Fibroblast of lung (primary cell): ENCODE data around the gene AK4. TPM values are rescaled to one million over a fixed set of nuclear protein-coding genes. Genes with fewer than 3 reads are reported as not detected.

Experiments
- DNase-seq, 2 donors: peaks; one replicate each; pipeline versions ENCODE4 v3.0.0 to v3.0.0-alpha.2; 2010; ENCODE audit warnings: low read depth in 2 of 2
- H2AFZ ChIP-seq: 2 replicates; pipeline ENCODE4 v1.5.1; 2012; ENCODE audit warnings: low read length, control low read depth, inconsistent platforms
- H3K27ac ChIP-seq: 2 replicates; pipeline ENCODE4 v1.5.1; 2011; ENCODE audit warnings: low read length, control low read depth; ENCODE audit not compliant: insufficient read depth
- H3K27me3 ChIP-seq: 2 replicates; pipeline ENCODE4 v1.5.1; 2011; ENCODE audit warnings: mild to moderate bottlenecking, low read length; ENCODE audit not compliant: control insufficient read depth, insufficient read depth
- H3K36me3 ChIP-seq: 2 replicates; pipeline ENCODE4 v1.5.1; 2011; ENCODE audit warnings: low read length; ENCODE audit not compliant: control insufficient read depth, insufficient read depth
- H3K4me1 ChIP-seq: 2 replicates; pipeline ENCODE4 v1.5.1; 2011; ENCODE audit warnings: low read length; ENCODE audit not compliant: control insufficient read depth, insufficient read depth; ENCODE audit errors: extremely low read depth
- H3K4me2 ChIP-seq: 2 replicates; pipeline ENCODE4 v1.5.1; 2011; ENCODE audit warnings: low read length, control low read depth; ENCODE audit not compliant: insufficient read depth; ENCODE audit errors: extremely low read depth
- H3K4me3 ChIP-seq, 4 experiments: fragments of 200-600 bp in 1 of 4; sonication (generic) in 1 of 4; replicated peaks in 1 of 4; 2 replicates each; pipeline ENCODE4 v1.5.1; 2011 to 2016; ENCODE audit warnings: low read length in 4 of 4, low read depth in 3 of 4, mild to moderate bottlenecking in 3 of 4, control low read depth in 2 of 4, inconsistent platforms in 1 of 4, mixed read lengths in 1 of 4; ENCODE audit not compliant: insufficient read depth in 1 of 4; ENCODE audit errors: control extremely low read depth in 1 of 4
- H3K79me2 ChIP-seq: 2 replicates; pipeline ENCODE4 v1.5.1; 2012; ENCODE audit warnings: mild to moderate bottlenecking, low read length, inconsistent platforms; ENCODE audit not compliant: control insufficient read depth, insufficient read depth
- H3K9ac ChIP-seq: 2 replicates; pipeline ENCODE4 v1.5.1; 2011; ENCODE audit warnings: mild to moderate bottlenecking, low read length, control low read depth; ENCODE audit not compliant: insufficient read depth
- H3K9me3 ChIP-seq: 2 replicates; pipeline ENCODE4 v1.5.1; 2012; ENCODE audit warnings: low read depth, low read length; ENCODE audit not compliant: control insufficient read depth, insufficient read depth
- H4K20me1 ChIP-seq: 2 replicates; pipeline ENCODE4 v1.5.1; 2011; ENCODE audit warnings: low read length; ENCODE audit not compliant: control insufficient read depth, insufficient read depth; ENCODE audit errors: extremely low read depth
- EZH2 ChIP-seq: IDR thresholded peaks from 2 replicates; pipeline ENCODE4 v1.5.1; 2012; ENCODE audit warnings: low read length, control low read depth, mild to moderate bottlenecking; ENCODE audit errors: missing control alignments
- polyA plus RNA-seq, 2 donors: library from polyadenylated mRNA; depleted of rRNA in 1 of 2; stranded (reverse) in 1 of 2; unstranded in 1 of 2; fragments of >200 nt; gene quantifications; 2 replicates each; pipeline ENCODE4 v1.2.1, GENCODE V29; 2011 to 2012; ENCODE audit warnings: missing spikeins in 1 of 2
- total RNA-seq: library from RNA; depleted of rRNA; stranded (reverse); fragments of >200 nt; gene quantifications from 2 replicates; pipeline ENCODE4 v1.2.1, GENCODE V29; 2014
- TF ChIP-seq, protein P1 (sequence below), 2 donors: IDR thresholded peaks in 1 of 2; conservative IDR thresholded peaks in 1 of 2; 1 replicate in 1 of 2; 2 replicates in 1 of 2; pipeline ENCODE4 v1.5.1; 2011 to 2012; ENCODE audit warnings: low read length in 2 of 2, control low read depth in 1 of 2, inconsistent platforms in 1 of 2, low read depth in 1 of 2, mild to moderate bottlenecking in 1 of 2

Gene AK4
- total and polyA plus RNA-seq, 2 donors (not counting 1 experiment from before 2014, with no cell fraction given), result 6.3 to 49.3 TPM

DNA sequence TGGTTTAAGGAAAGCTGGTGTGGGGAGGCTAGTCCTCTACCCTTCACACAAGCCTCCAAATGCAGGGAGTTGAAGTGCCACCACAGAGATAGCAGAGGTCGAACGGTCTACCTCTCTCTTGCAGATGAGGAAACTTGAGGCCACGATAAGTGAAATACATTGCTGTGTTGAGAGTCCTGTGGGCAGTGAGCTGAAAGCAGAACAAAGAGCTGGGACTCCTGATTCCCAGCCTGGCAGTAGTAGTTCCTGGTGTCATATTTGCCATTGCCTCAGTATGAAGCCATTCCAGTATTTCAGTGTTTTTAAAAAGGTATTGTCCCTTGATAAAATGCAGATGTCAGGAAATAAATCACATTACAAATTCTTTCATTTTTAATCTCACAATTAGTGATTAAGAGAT, 28.6 kb downstream of the AK4 start:
- DNase-seq, result peak in 1 of 2 donors; percentile 17
- no peaks in the 10 kb centered on the region for H3K79me2 ChIP-seq
- H3K4me3 ChIP-seq, result no peak overlapping the region
- no peak overlapping the region for H2AFZ ChIP-seq
- TF ChIP-seq EZH2, result no peak
- TF ChIP-seq, protein P1, sequence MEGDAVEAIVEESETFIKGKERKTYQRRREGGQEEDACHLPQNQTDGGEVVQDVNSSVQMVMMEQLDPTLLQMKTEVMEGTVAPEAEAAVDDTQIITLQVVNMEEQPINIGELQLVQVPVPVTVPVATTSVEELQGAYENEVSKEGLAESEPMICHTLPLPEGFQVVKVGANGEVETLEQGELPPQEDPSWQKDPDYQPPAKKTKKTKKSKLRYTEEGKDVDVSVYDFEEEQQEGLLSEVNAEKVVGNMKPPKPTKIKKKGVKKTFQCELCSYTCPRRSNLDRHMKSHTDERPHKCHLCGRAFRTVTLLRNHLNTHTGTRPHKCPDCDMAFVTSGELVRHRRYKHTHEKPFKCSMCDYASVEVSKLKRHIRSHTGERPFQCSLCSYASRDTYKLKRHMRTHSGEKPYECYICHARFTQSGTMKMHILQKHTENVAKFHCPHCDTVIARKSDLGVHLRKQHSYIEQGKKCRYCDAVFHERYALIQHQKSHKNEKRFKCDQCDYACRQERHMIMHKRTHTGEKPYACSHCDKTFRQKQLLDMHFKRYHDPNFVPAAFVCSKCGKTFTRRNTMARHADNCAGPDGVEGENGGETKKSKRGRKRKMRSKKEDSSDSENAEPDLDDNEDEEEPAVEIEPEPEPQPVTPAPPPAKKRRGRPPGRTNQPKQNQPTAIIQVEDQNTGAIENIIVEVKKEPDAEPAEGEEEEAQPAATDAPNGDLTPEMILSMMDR (conservative IDR thresholded peaks at IDR 0.05 in 1 of 2, IDR thresholded peaks at IDR 0.05 in 1 of 2; ENCODE audit: low read depth in 1 of 2, low read length in 2 of 2), result no peak
- H3K4me2 ChIP-seq, result no peak overlapping the region
- H4K20me1 ChIP-seq, result no peaks in the 10 kb centered on the region
- H3K27me3 ChIP-seq, result no peaks in the 10 kb centered on the region
- H3K9me3 ChIP-seq, result no peaks in the 10 kb centered on the region
- no peaks in the 10 kb centered on the region for H3K36me3 ChIP-seq
- H3K4me1 ChIP-seq, result peaks cover 5% of the 10 kb centered on the region
- no peak overlapping the region for H3K27ac ChIP-seq
- no peak overlapping the region for H3K9ac ChIP-seq

DNA sequence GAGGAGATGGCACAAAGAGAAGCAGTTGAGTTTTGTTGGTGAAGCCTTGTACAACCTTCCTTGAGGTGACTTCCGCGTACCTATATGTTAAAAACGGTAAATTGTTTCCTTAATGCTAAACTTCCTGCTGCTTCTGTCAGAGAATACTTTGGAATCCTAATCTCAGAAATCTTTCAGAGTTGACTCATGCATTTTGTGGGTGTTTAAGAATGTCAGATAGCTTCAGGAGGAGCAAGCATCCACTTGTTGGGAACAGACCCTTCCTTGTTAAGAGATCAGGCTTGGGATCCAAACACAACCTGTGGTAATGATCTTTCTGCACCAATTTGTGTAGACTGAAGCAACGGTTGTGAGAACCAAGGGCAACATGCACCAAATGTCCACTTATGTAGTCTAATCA, 29.5 kb downstream of the AK4 start:
- H2AFZ ChIP-seq, result no peak overlapping the region
- H3K27ac ChIP-seq, result no peak overlapping the region
- H3K27me3 ChIP-seq, result no peaks in the 10 kb centered on the region
- no peaks in the 10 kb centered on the region for H3K79me2 ChIP-seq
- TF ChIP-seq, protein P1 (conservative IDR thresholded peaks at IDR 0.05 in 1 of 2, IDR thresholded peaks at IDR 0.05 in 1 of 2; ENCODE audit: low read depth in 1 of 2, low read length in 2 of 2), result no peak
- TF ChIP-seq EZH2, result no peak
- no peaks in the 10 kb centered on the region for H3K36me3 ChIP-seq
- H3K9me3 ChIP-seq, result no peaks in the 10 kb centered on the region
- H3K9ac ChIP-seq, result no peak overlapping the region
- peak; percentile 17 to 90 for DNase-seq
- H3K4me2 ChIP-seq, result no peak overlapping the region
- no peaks in the 10 kb centered on the region for H4K20me1 ChIP-seq
- no peak overlapping the region for H3K4me3 ChIP-seq
- peaks cover 5% of the 10 kb centered on the region for H3K4me1 ChIP-seq

DNA sequence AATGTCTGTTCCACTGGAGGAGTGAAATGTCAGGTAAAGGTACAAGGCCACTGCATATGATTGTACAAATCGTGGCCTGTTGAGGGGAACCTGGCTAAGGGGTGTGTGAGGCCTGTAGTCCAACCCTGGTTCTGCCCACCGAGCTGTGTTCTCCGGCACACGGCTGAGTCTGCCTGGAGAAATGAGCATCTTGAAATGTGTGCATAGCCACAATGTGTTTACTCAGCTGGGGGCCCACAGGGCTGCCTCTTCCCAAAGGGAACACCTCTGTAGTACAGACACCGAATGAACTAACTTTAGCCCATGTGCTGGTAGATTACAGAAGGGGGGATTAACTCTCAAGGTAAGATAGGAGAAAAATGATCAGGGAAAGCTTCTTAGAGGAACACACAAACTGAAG, 30.2 kb downstream of the AK4 start:
- Histone ChIP-seq H4K20me1 (no peaks in the 10 kb centered on the region), H3K79me2 (no peaks in the 10 kb centered on the region), H2AFZ (no peak overlapping the region), H3K4me3 (no peak overlapping the region), H3K4me2 (no peak overlapping the region), H3K4me1 (peaks cover 5% of the 10 kb centered on the region), H3K27me3 (no peaks in the 10 kb centered on the region), H3K9me3 (no peaks in the 10 kb centered on the region), H3K27ac (no peak overlapping the region), H3K9ac (no peak overlapping the region), H3K36me3 (no peaks in the 10 kb centered on the region)
- no peak for TF ChIP-seq EZH2
- TF ChIP-seq, protein P1 (conservative IDR thresholded peaks at IDR 0.05 in 1 of 2, IDR thresholded peaks at IDR 0.05 in 1 of 2; ENCODE audit: low read depth in 1 of 2, low read length in 2 of 2), result no peak
- DNase-seq, result no peak
